Common myeloid progenitor, CD34-positive (primary cell): Measurements from ENCODE around the gene CAST.

Experiments used
- CTCF ChIA-PET: fragments of 350-600 bp; sonication (Branson Sonifier 250); formaldehyde crosslinking; loops from one replicate; lab custom pipeline; 2021; ENCODE audit warnings: antibody characterized with exemption; lab: Charles Lee
- POLR2A ChIA-PET: fragments of 350-600 bp; sonication (Branson Sonifier 250); formaldehyde crosslinking; loops from one replicate; lab custom pipeline; 2021; ENCODE audit warnings: antibody characterized with exemption; lab: Charles Lee
- DNase-seq, 3 donors: peaks; one replicate each; pipeline versions ENCODE4 v3.0.0 to v3.0.0-alpha.2; 2013
- H3K27ac ChIP-seq, 2 experiments: 1 replicate in 1 of 2; 2 replicates in 1 of 2; pipeline ENCODE4 v1.7.0; 2013; ENCODE audit warnings: inconsistent platforms in 2 of 2, low read length in 2 of 2, mild to moderate bottlenecking in 2 of 2, low read depth in 1 of 2, moderate library complexity in 1 of 2; ENCODE audit not compliant: severe bottlenecking in 2 of 2, insufficient read depth in 1 of 2, poor library complexity in 1 of 2
- H3K27me3 ChIP-seq, 5 experiments: replicated peaks in 2 of 5; 1 replicate in 3 of 5; 2 replicates in 2 of 5; pipeline versions ENCODE4 v1.6.1 to v1.7.0; 2013; ENCODE audit warnings: low read length in 4 of 5, mild to moderate bottlenecking in 2 of 5, moderate library complexity in 2 of 5, inconsistent platforms in 1 of 5; ENCODE audit not compliant: insufficient read depth in 5 of 5, control insufficient read depth in 4 of 5
- H3K36me3 ChIP-seq, 4 experiments: 1 replicate in 2 of 4; 2 replicates in 2 of 4; pipeline versions ENCODE4 v1.6.1 to v1.7.0; 2013; ENCODE audit warnings: low read length in 3 of 4, control low read depth in 1 of 4, mild to moderate bottlenecking in 1 of 4; ENCODE audit not compliant: control insufficient read depth in 4 of 4, insufficient read depth in 4 of 4
- H3K4me1 ChIP-seq, 4 experiments: 1 replicate in 3 of 4; 2 replicates in 1 of 4; pipeline versions ENCODE4 v1.6.1 to v1.7.1; 2013; ENCODE audit warnings: low read length in 3 of 4, mild to moderate bottlenecking in 3 of 4, control low read depth in 1 of 4, inconsistent platforms in 1 of 4, moderate library complexity in 1 of 4; ENCODE audit not compliant: control insufficient read depth in 4 of 4, insufficient read depth in 4 of 4; ENCODE audit errors: control extremely low read depth in 1 of 4
- H3K4me3 ChIP-seq, 7 experiments: 1 replicate in 4 of 7; 2 replicates in 3 of 7; pipeline versions ENCODE4 v1.5.1 to v1.7.0; 2013; ENCODE audit warnings: mild to moderate bottlenecking in 7 of 7, low read length in 6 of 7, moderate library complexity in 6 of 7, inconsistent platforms in 2 of 7, low read depth in 2 of 7, control low read depth in 1 of 7; ENCODE audit not compliant: insufficient read depth in 4 of 7, control insufficient read depth in 1 of 7; ENCODE audit errors: extremely low read depth in 1 of 7
- H3K9me3 ChIP-seq, 5 experiments: 1 replicate in 4 of 5; 2 replicates in 1 of 5; pipeline versions ENCODE4 v1.6.1 to v1.7.1; 2013; ENCODE audit warnings: low read length in 4 of 5, mild to moderate bottlenecking in 2 of 5, inconsistent platforms in 1 of 5, low read depth in 1 of 5, moderate library complexity in 1 of 5; ENCODE audit not compliant: control insufficient read depth in 4 of 5, insufficient read depth in 2 of 5; ENCODE audit errors: control extremely low read depth in 1 of 5
- WGBS: methylation state at CpG from one replicate; pipeline ENCODE4 v1.1.5; 2013; ENCODE audit not compliant: insufficient coverage; 5-methylcytosine and 5-hydroxymethylcytosine counted together

Gene CAST

GRCh38 chr5:96776621-96777020 is 114.4 kb downstream of the CAST start:
- ChIA-PET CTCF (interaction anchor here (0.6 to 1.5 kb wide), 6 partner anchors 12 to 385 kb away, joined by 3 to 4 read pairs (median 3); no protein-coding TSS in a partner anchor), POLR2A (interaction anchor here (0.8 kb wide), 1 partner anchor 14 kb away, joined by 3 read pairs; no protein-coding TSS in a partner anchor)
- Histone ChIP-seq H3K4me1 (no peaks in the 10 kb centered on the region), H3K27ac (no peak overlapping the region), H3K36me3 (peaks cover 32 to 92% (median 57%) of the 10 kb centered on the region in 4 experiments), H3K27me3 (no peaks in the 10 kb centered on the region), H3K9me3 (no peaks in the 10 kb centered on the region), H3K4me3 (no peak overlapping the region)
- WGBS: no CpG with 5 or more reads among the region's 2 CpGs
- no peak for DNase-seq

GRCh38 chr5:96778409-96778808 is 116.2 kb downstream of the CAST start:
- Histone ChIP-seq H3K4me1 (no peaks in the 10 kb centered on the region), H3K27ac (no peak overlapping the region), H3K9me3 (no peaks in the 10 kb centered on the region), H3K36me3 (peaks cover 31 to 96% (median 58%) of the 10 kb centered on the region in 4 experiments), H3K4me3 (no peak overlapping the region), H3K27me3 (no peaks in the 10 kb centered on the region)
- WGBS: 100% methylated on average over 1 of the region's 1 CpG
- ChIA-PET POLR2A (interaction anchor here (0.5 kb wide), 1 partner anchor 29 kb away, joined by 4 read pairs; the partner anchor contains the start of gene ERAP1), CTCF (no interaction called here)
- DNase-seq: no peak

- no peak overlapping the region for H3K4me3 ChIP-seq
- ChIA-PET POLR2A (interaction anchor here (0.7 kb wide), 1 partner anchor 40 kb away, joined by 3 read pairs; no protein-coding TSS in a partner anchor), CTCF (interaction anchor here (1.2 kb wide), 1 partner anchor 13 kb away, joined by 4 read pairs; no protein-coding TSS in a partner anchor)
- no peaks in the 10 kb centered on the region for H3K4me1 ChIP-seq
- no peaks in the 10 kb centered on the region for H3K9me3 ChIP-seq
- DNase-seq: no peak
- H3K27ac ChIP-seq: no peak overlapping the region
- peaks cover 35 to 95% (median 65%) of the 10 kb centered on the region in 4 experiments for H3K36me3 ChIP-seq
- no peaks in the 10 kb centered on the region for H3K27me3 ChIP-seq
These were observed 118.5 kb downstream of the CAST start for GRCh38 chr5:96780626-96781025.

- WGBS: 100% methylated on average over 1 of the region's 4 CpGs
- CTCF ChIA-PET: interaction anchor here (1.2 kb wide), 1 partner anchor 13 kb away, joined by 4 read pairs; no protein-coding TSS in a partner anchor
These were observed 119.1 kb downstream of the CAST start for GRCh38 chr5:96781031-96781971.

GRCh38 chr5:96783326-96783725 is 121.2 kb downstream of the CAST start:
- H3K36me3 ChIP-seq: peaks cover 27 to 87% (median 58%) of the 10 kb centered on the region in 4 experiments
- H3K27me3 ChIP-seq: no peaks in the 10 kb centered on the region
- no peak overlapping the region for H3K27ac ChIP-seq

More at GRCh38 chr5:96781031-96781971, 119.1 kb downstream of the CAST start:
- no peak overlapping the region for H3K27ac ChIP-seq
- no peaks in the 10 kb centered on the region for H3K9me3 ChIP-seq
- DNase-seq: no peak
- no peaks in the 10 kb centered on the region for H3K4me1 ChIP-seq
- H3K4me3 ChIP-seq: no peak overlapping the region
- H3K36me3 ChIP-seq: peaks cover 36 to 94% (median 63%) of the 10 kb centered on the region in 4 experiments
- POLR2A ChIA-PET: interaction anchor here (0.6 to 0.7 kb wide), 2 partner anchors 39 to 393 kb away, joined by 3 read pairs; no protein-coding TSS in a partner anchor
- H3K27me3 ChIP-seq: no peaks in the 10 kb centered on the region

GRCh38 chr5:96785326-96786109 is 123.3 kb downstream of the CAST start:
- no peak overlapping the region for H3K4me3 ChIP-seq
- WGBS: 94% methylated on average over 13 of the region's 14 CpGs
- H3K9me3 ChIP-seq: no peaks in the 10 kb centered on the region
- no peaks in the 10 kb centered on the region for H3K27me3 ChIP-seq
- ChIA-PET POLR2A (interaction anchor here (0.7 kb wide), 1 partner anchor 1135 kb away, joined by 3 read pairs; no protein-coding TSS in a partner anchor), CTCF (interaction anchor here (0.9 to 1.3 kb wide), 3 partner anchors 22 to 376 kb away, joined by 3 read pairs; partner anchors contain the start of gene ERAP1)
- H3K36me3 ChIP-seq: peaks cover 30 to 89% (median 54%) of the 10 kb centered on the region in 4 experiments
- H3K27ac ChIP-seq: no peak overlapping the region
- DNase-seq: no peak
- no peaks in the 10 kb centered on the region for H3K4me1 ChIP-seq

More at GRCh38 chr5:96783326-96783725, 121.2 kb downstream of the CAST start:
- whole genome bisulfite sequencing: no CpG with 5 or more reads among the region's 2 CpGs
- no peaks in the 10 kb centered on the region for H3K9me3 ChIP-seq
- H3K4me3 ChIP-seq: no peak overlapping the region
- ChIA-PET POLR2A (no interaction called here), CTCF (no interaction called here)
- H3K4me1 ChIP-seq: no peaks in the 10 kb centered on the region
- no peak for DNase-seq
